HPDE6-E6E7 (cell line): ENCODE data around the gene TLR10.
A peak's percentile ranks its signal among the peaks of the same experiment; 100 is the strongest.
"Not testable (repeated sequence)": the region's sequence is repeated elsewhere in the genome, so short reads cannot be mapped to it uniquely, and the experiment has no call there.

Experiments used
- DNase-seq: peaks from one replicate; pipeline ENCODE4 v3.0.0; 2011; ENCODE audit warnings: missing footprints; ENCODE audit errors: extremely low spot score

Gene TLR10, protein sequence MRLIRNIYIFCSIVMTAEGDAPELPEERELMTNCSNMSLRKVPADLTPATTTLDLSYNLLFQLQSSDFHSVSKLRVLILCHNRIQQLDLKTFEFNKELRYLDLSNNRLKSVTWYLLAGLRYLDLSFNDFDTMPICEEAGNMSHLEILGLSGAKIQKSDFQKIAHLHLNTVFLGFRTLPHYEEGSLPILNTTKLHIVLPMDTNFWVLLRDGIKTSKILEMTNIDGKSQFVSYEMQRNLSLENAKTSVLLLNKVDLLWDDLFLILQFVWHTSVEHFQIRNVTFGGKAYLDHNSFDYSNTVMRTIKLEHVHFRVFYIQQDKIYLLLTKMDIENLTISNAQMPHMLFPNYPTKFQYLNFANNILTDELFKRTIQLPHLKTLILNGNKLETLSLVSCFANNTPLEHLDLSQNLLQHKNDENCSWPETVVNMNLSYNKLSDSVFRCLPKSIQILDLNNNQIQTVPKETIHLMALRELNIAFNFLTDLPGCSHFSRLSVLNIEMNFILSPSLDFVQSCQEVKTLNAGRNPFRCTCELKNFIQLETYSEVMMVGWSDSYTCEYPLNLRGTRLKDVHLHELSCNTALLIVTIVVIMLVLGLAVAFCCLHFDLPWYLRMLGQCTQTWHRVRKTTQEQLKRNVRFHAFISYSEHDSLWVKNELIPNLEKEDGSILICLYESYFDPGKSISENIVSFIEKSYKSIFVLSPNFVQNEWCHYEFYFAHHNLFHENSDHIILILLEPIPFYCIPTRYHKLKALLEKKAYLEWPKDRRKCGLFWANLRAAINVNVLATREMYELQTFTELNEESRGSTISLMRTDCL

GRCh38 chr4:38782452-38783108 is at the start of gene TLR10:
Gene TLR10 (minus strand): TSS chr4:38782990. CDS start chr4:38775590, 7,400 bp downstream.
- DNase-seq = no peak

DNA sequence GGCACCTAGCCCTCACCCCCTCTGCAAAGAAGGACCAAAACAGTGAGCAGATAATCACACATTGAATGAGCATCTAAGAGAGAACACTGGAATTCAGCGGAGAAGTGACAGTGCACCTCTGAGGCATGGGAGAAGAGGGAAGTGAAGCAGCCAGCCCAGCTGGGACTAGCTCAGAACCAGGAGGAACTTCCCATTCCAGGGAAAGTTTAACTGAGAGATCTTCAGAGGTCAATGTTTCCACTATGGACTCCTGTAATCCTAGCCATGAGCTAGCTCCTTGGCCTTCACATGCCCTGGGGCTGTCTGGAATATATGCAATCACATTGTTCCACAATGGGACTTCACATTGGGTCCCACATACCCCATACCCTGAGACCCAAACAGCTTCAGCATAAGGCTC is 49.4 kb upstream of the TLR10 start:
- no peak for DNase-seq

DNA sequence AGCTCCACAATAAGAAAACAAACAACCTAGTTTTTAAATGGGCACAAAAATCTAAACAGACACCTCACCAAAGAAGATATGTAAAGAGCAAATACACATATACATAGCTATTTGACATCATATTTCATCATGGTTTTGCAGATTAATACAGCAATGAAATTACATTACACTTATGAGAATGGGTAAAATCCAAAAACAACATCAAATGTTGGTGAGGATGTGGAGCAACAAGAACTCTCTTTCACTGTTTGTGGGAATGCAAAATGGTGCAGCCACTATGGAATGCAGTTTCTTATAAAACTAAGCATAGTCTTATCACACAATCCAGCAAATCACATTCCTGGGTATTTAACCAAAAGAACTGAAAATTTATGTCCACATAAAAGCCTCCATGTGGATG is 48.9 kb upstream of the TLR10 start:
- no peak for DNase-seq

DNA sequence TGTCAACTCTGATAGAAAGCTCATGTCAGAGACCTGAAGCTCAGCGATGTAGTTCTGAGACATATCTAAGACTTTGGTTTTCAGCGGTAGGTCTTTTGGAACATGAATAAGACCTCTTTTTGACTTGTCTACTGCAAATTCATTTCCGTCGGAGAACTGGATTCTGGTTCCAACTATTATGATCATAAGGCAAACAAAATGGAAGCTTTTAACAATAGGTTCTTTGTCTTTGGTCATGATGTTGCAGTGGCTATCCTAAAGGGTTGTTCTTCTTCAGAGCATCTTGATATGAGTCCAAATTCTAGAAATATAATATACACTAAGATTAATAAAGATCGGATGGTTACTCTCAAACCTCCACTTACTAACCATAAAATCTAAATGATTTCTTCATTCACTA is 46.4 kb upstream of the TLR10 start:
- no peak for DNase-seq

GRCh38 chr4:38823766-38824165 is 41.0 kb upstream of the TLR10 start:
- DNase-seq = no peak

- no peak for DNase-seq
Measured at GRCh38 chr4:38822748-38823303, 40.0 kb upstream of the TLR10 start.

- DNase-seq = no peak
Measured at GRCh38 chr4:38821739-38822138, 38.9 kb upstream of the TLR10 start.

DNA sequence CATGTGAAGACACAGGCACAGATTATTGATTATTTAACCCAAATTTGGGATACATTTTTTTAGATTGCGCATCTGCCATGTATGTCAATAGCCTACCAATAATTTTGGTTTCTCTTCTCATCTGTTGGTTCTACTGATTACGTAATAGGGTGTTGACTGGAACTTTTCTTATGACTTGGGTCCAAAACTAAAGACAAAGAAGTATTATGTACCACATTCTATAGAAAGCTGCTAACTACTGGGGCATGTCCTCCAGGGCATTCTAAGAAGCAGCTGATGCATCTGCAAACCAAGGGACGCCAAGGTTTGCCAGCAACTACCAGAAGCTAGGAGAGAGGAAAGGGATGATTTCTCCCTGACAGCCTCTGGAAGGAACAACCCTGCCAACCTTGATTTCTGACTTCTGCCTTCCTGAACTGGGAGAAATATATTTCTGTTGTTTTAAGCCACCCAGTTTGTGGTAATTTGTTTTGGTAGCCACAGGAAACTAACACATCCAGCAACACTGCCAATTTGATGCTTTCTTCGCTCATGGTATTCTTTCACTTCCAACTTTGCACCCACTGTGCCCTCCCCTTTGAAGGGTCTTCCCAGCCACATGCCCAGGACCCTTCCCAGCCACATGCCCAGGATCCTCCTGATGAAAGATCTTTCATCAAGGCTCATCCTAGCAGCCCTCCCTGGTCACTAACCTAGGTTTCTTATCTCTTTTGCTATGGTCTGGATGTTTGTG is 37.7 kb upstream of the TLR10 start:
- DNase-seq = no peak

- no peak for DNase-seq
Measured at GRCh38 chr4:38819569-38819968, 36.8 kb upstream of the TLR10 start.

DNA sequence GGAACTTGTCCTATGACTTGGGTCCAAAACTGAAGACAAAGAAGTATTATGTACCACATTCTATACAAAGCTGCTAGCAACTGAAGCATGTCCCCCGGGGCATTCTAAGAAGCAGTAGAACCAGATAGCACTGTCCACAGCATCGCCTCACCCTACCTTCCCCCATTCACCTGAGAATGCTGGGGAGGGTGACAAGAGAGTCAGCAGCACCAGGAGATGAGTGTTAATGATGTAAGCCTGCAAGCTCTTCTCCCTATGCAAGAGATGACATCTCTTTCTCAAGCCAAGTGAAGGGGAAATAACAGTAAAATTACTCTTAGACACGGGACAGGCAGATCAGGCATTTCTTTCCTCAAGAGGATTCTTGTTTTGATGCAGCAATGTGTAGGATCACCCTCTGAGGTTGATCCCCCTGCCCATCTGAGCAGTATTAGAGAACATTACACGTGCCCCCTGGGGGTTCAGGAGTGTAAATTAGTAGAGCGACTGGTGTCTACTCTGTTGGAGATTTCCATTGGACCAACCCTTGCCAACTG is 35.7 kb upstream of the TLR10 start:
- DNase-seq = peak; percentile 64

- DNase-seq = no peak
Measured at GRCh38 chr4:38815885-38816782, 33.3 kb upstream of the TLR10 start.

GRCh38 chr4:38814386-38814785 is 31.6 kb upstream of the TLR10 start:
- DNase-seq = no peak

DNA sequence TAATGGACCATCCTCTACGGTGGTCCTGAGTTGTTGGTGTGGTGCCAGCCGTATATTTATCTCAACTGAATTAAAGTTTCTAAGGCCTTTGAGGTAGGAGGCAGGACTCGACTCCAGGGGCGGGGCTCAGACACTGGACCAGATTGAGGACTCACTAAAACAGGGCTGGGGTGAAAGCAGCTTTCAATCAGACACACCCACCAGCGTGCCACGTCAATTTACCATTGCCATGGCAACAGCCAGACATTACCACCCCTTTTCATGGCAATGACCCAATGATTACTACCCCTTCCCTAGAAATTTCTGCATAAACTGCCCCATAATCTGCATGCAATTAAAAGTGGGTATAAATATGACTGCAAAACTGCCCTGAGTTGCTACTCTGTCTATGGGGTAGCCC is 28.5 kb upstream of the TLR10 start:
- DNase-seq = no peak

- DNase-seq = not testable (repeated sequence)
Measured at GRCh38 chr4:38807462-38807861, 24.7 kb upstream of the TLR10 start.

- DNase-seq = not testable (repeated sequence)
Measured at GRCh38 chr4:38806251-38806650, 23.5 kb upstream of the TLR10 start.

DNA sequence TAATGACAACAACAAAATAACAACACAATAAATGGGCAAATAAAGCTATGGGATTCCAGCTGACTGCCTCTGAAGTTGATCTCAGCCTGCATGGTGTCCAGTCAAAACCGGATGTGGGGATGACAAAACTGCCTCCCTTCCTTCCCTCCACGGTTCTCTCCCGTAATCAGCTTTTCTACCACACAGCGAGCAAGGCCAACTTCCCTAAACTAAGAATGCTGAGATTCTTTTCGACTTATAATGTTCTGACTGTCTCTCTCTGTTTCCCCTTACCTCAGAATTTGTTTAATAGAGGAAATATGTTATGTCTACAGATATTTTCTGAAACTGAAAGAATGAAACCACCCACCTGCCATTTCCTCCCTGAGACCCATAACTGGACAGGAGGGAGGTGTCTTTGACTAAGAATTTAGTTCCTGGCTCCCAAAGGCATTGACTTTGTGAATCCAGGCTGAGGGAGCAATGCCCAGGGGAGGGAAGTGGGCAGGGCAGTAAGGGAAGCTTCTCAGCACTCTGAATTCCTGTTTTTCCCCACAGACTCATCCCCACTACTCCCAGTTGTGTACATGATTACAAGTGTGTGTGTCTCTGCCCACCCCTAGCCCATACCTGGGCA is 22.8 kb upstream of the TLR10 start:
- no peak for DNase-seq

- no peak for DNase-seq
Measured at GRCh38 chr4:38804654-38805295, 22.0 kb upstream of the TLR10 start, which contains the start of gene TLR1. Gene TLR1 (minus strand): TSS chr4:38804791. CDS start chr4:38798831, 5,960 bp downstream.

- no peak for DNase-seq
Measured at GRCh38 chr4:38803833-38804653, 21.3 kb upstream of the TLR10 start.
